Measurements from ENCODE around the gene EHMT1.
"Not testable (repeated sequence)": the region's sequence is repeated elsewhere in the genome, so short reads cannot be mapped to it uniquely, and the experiment has no call there.

Gene EHMT1

GRCh38 chr9:137590469-137591383 lies 28.1 kb upstream of the EHMT1 start, which contains the start of gene ZMYND19:
TSS of gene ZMYND19 (minus strand) at chr9:137590512. CDS start at chr9:137590263, 249 bp downstream.
- Histone ChIP-seq H3K36me3 (ENCODE audit: control insufficient read depth in 2 of 2, insufficient read depth in 2 of 2, low read length in 2 of 2) (peaks cover 15 to 19% of the 10 kb centered on the region in 2 donors), H3K4me3 (ENCODE audit: low read length in 2 of 2) (peak within 1 kb of the TSS; percentile 76 to 77), H3K4me1 (ENCODE audit: control insufficient read depth, insufficient read depth, low read length) (peaks cover 12% of the 10 kb centered on the region), H3K9me3 (ENCODE audit: control insufficient read depth in 2 of 2, low read length in 2 of 2) (no peaks in the 10 kb centered on the region), H3K27ac (ENCODE audit: low read length) (no peak within 1 kb of the TSS), H3K27me3 (ENCODE audit: control insufficient read depth in 1 of 2, insufficient read depth in 2 of 2, low read length in 2 of 2) (no peaks in the 10 kb centered on the region), H3K9ac (ENCODE audit: low read length in 2 of 2) (peak within 1 kb of the TSS; percentile 62 to 69)

- Histone ChIP-seq H3K4me1 (ENCODE audit: control insufficient read depth, insufficient read depth, low read length) (peaks cover 12% of the 10 kb centered on the region), H3K27me3 (ENCODE audit: control insufficient read depth in 1 of 2, insufficient read depth in 2 of 2, low read length in 2 of 2) (no peaks in the 10 kb centered on the region), H3K4me3 (ENCODE audit: low read length in 2 of 2) (no peak overlapping the region), H3K36me3 (ENCODE audit: control insufficient read depth in 2 of 2, insufficient read depth in 2 of 2, low read length in 2 of 2) (peaks cover 2 to 4% of the 10 kb centered on the region in 2 donors), H3K9me3 (ENCODE audit: control insufficient read depth in 2 of 2, low read length in 2 of 2) (no peaks in the 10 kb centered on the region), H3K9ac (ENCODE audit: low read length in 2 of 2) (no peak overlapping the region), H3K27ac (ENCODE audit: low read length) (no peak overlapping the region)
Observed at GRCh38 chr9:137592767-137593166, 26.0 kb upstream of the EHMT1 start.

GRCh38 chr9:137593176-137593575 lies 25.6 kb upstream of the EHMT1 start:
- H3K27ac ChIP-seq (ENCODE audit: low read length) = no peak overlapping the region
- no peaks in the 10 kb centered on the region for H3K9me3 ChIP-seq (ENCODE audit: control insufficient read depth in 2 of 2, low read length in 2 of 2)
- no peak overlapping the region for H3K9ac ChIP-seq (ENCODE audit: low read length in 2 of 2)
- peaks cover under 1 to 1% of the 10 kb centered on the region in 2 donors for H3K36me3 ChIP-seq (ENCODE audit: control insufficient read depth in 2 of 2, insufficient read depth in 2 of 2, low read length in 2 of 2)
- no peak overlapping the region for H3K4me3 ChIP-seq (ENCODE audit: low read length in 2 of 2)
- H3K27me3 ChIP-seq (ENCODE audit: control insufficient read depth in 1 of 2, insufficient read depth in 2 of 2, low read length in 2 of 2) = no peaks in the 10 kb centered on the region
- H3K4me1 ChIP-seq (ENCODE audit: control insufficient read depth, insufficient read depth, low read length) = peaks cover 12% of the 10 kb centered on the region

GRCh38 chr9:137596577-137596976 lies 22.2 kb upstream of the EHMT1 start:
- H3K4me1 ChIP-seq (ENCODE audit: control insufficient read depth, insufficient read depth, low read length); H3K36me3 ChIP-seq (ENCODE audit: control insufficient read depth in 2 of 2, insufficient read depth in 2 of 2, low read length in 2 of 2); H3K27me3 ChIP-seq (ENCODE audit: control insufficient read depth in 1 of 2, insufficient read depth in 2 of 2, low read length in 2 of 2); H3K4me3 ChIP-seq (ENCODE audit: low read length in 2 of 2); H3K27ac ChIP-seq (ENCODE audit: low read length); H3K9ac ChIP-seq (ENCODE audit: low read length in 2 of 2); H3K9me3 ChIP-seq (ENCODE audit: control insufficient read depth in 2 of 2, low read length in 2 of 2): not testable (repeated sequence)

- Histone ChIP-seq H3K4me1 (ENCODE audit: control insufficient read depth, insufficient read depth, low read length) (peaks cover 3% of the 10 kb centered on the region), H3K9ac (ENCODE audit: low read length in 2 of 2) (no peak overlapping the region), H3K4me3 (ENCODE audit: low read length in 2 of 2) (no peak overlapping the region), H3K27ac (ENCODE audit: low read length) (no peak overlapping the region), H3K27me3 (ENCODE audit: control insufficient read depth in 1 of 2, insufficient read depth in 2 of 2, low read length in 2 of 2) (no peaks in the 10 kb centered on the region), H3K9me3 (ENCODE audit: control insufficient read depth in 2 of 2, low read length in 2 of 2) (no peaks in the 10 kb centered on the region), H3K36me3 (ENCODE audit: control insufficient read depth in 2 of 2, insufficient read depth in 2 of 2, low read length in 2 of 2) (no peaks in the 10 kb centered on the region)
Observed at GRCh38 chr9:137598943-137599342, 19.9 kb upstream of the EHMT1 start.

GRCh38 chr9:137602661-137603060 lies 16.1 kb upstream of the EHMT1 start:
- no peak overlapping the region for H3K27ac ChIP-seq (ENCODE audit: low read length)

GRCh38 chr9:137603879-137604278 lies 14.9 kb upstream of the EHMT1 start:
- Histone ChIP-seq H3K9ac (ENCODE audit: low read length in 2 of 2) (no peak overlapping the region), H3K27ac (ENCODE audit: low read length) (no peak overlapping the region), H3K27me3 (ENCODE audit: control insufficient read depth in 1 of 2, insufficient read depth in 2 of 2, low read length in 2 of 2) (no peaks in the 10 kb centered on the region), H3K4me1 (ENCODE audit: control insufficient read depth, insufficient read depth, low read length) (peaks cover 25% of the 10 kb centered on the region), H3K4me3 (ENCODE audit: low read length in 2 of 2) (no peak overlapping the region), H3K36me3 (ENCODE audit: control insufficient read depth in 2 of 2, insufficient read depth in 2 of 2, low read length in 2 of 2) (no peaks in the 10 kb centered on the region), H3K9me3 (ENCODE audit: control insufficient read depth in 2 of 2, low read length in 2 of 2) (no peaks in the 10 kb centered on the region)

More at GRCh38 chr9:137602661-137603060, 16.1 kb upstream of the EHMT1 start:
- Histone ChIP-seq H3K9me3 (ENCODE audit: control insufficient read depth in 2 of 2, low read length in 2 of 2) (no peaks in the 10 kb centered on the region), H3K36me3 (ENCODE audit: control insufficient read depth in 2 of 2, insufficient read depth in 2 of 2, low read length in 2 of 2) (no peaks in the 10 kb centered on the region), H3K27me3 (ENCODE audit: control insufficient read depth in 1 of 2, insufficient read depth in 2 of 2, low read length in 2 of 2) (no peaks in the 10 kb centered on the region), H3K4me1 (ENCODE audit: control insufficient read depth, insufficient read depth, low read length) (peaks cover 24% of the 10 kb centered on the region), H3K4me3 (ENCODE audit: low read length in 2 of 2) (no peak overlapping the region), H3K9ac (ENCODE audit: low read length in 2 of 2) (no peak overlapping the region)

GRCh38 chr9:137604345-137605086 lies 14.3 kb upstream of the EHMT1 start:
- H3K4me1 ChIP-seq (ENCODE audit: control insufficient read depth, insufficient read depth, low read length) = peaks cover 25% of the 10 kb centered on the region
- H3K4me3 ChIP-seq (ENCODE audit: low read length in 2 of 2) = no peak overlapping the region
- no peaks in the 10 kb centered on the region for H3K36me3 ChIP-seq (ENCODE audit: control insufficient read depth in 2 of 2, insufficient read depth in 2 of 2, low read length in 2 of 2)
- no peaks in the 10 kb centered on the region for H3K27me3 ChIP-seq (ENCODE audit: control insufficient read depth in 1 of 2, insufficient read depth in 2 of 2, low read length in 2 of 2)
- no peak overlapping the region for H3K9ac ChIP-seq (ENCODE audit: low read length in 2 of 2)
- H3K27ac ChIP-seq (ENCODE audit: low read length) = no peak overlapping the region
- no peaks in the 10 kb centered on the region for H3K9me3 ChIP-seq (ENCODE audit: control insufficient read depth in 2 of 2, low read length in 2 of 2)

GRCh38 chr9:137605121-137606004 lies 13.4 kb upstream of the EHMT1 start, which contains the start of gene ARRDC1:
TSS of gene ARRDC1 (plus strand) at chr9:137605686. CDS start at chr9:137605718, 32 bp downstream.
- Histone ChIP-seq H3K27ac (ENCODE audit: low read length) (no peak within 1 kb of the TSS), H3K4me3 (ENCODE audit: low read length in 2 of 2) (peak within 1 kb of the TSS; percentile 60 to 76), H3K27me3 (ENCODE audit: control insufficient read depth in 1 of 2, insufficient read depth in 2 of 2, low read length in 2 of 2) (no peaks in the 10 kb centered on the region), H3K36me3 (ENCODE audit: control insufficient read depth in 2 of 2, insufficient read depth in 2 of 2, low read length in 2 of 2) (no peaks in the 10 kb centered on the region), H3K9me3 (ENCODE audit: control insufficient read depth in 2 of 2, low read length in 2 of 2) (no peaks in the 10 kb centered on the region), H3K9ac (ENCODE audit: low read length in 2 of 2) (peak within 1 kb of the TSS; percentile 62 to 65), H3K4me1 (ENCODE audit: control insufficient read depth, insufficient read depth, low read length) (peaks cover 25% of the 10 kb centered on the region)

- peaks cover 25% of the 10 kb centered on the region for H3K4me1 ChIP-seq (ENCODE audit: control insufficient read depth, insufficient read depth, low read length)
- peak overlapping the region; percentile 60 to 76 for H3K4me3 ChIP-seq (ENCODE audit: low read length in 2 of 2)
- no peaks in the 10 kb centered on the region for H3K36me3 ChIP-seq (ENCODE audit: control insufficient read depth in 2 of 2, insufficient read depth in 2 of 2, low read length in 2 of 2)
- H3K27me3 ChIP-seq (ENCODE audit: control insufficient read depth in 1 of 2, insufficient read depth in 2 of 2, low read length in 2 of 2) = no peaks in the 10 kb centered on the region
- H3K27ac ChIP-seq (ENCODE audit: low read length) = no peak overlapping the region
- H3K9me3 ChIP-seq (ENCODE audit: control insufficient read depth in 2 of 2, low read length in 2 of 2) = no peaks in the 10 kb centered on the region
- peak overlapping the region; percentile 62 to 65 for H3K9ac ChIP-seq (ENCODE audit: low read length in 2 of 2)
Observed at GRCh38 chr9:137606005-137606621, 12.7 kb upstream of the EHMT1 start.

Measured in stomach smooth muscle (tissue), 2 donors.